Left renal cortex interstitium (tissue), 4 donors: Measurements from ENCODE around the gene PDE10A. TPM values are rescaled to one million over a fixed set of nuclear protein-coding genes. Genes with fewer than 3 reads are reported as not detected.
"Not testable (repeated sequence)": the region's sequence is repeated elsewhere in the genome, so short reads cannot be mapped to it uniquely, and the experiment has no call there.

Experiments used
- DNase-seq, 4 donors: peaks; one replicate each; pipeline ENCODE4 v3.0.0-alpha.2; 2013; ENCODE audit warnings: low read depth in 4 of 4, low spot score in 2 of 4, missing footprints in 1 of 4
- polyA plus RNA-seq, 4 donors: library from polyadenylated mRNA; unstranded; fragments of 120-200 nt; gene quantifications; one replicate each; pipeline ENCODE4 v1.2.1, GENCODE V29; 2013; ENCODE audit not compliant: insufficient read length in 4 of 4

PDE10A gene
- polyA plus RNA-seq, 4 donors: 17.2 to 32.6 (median 17.6) TPM

- no peak for DNase-seq
Observed at GRCh38 chr6:165597821-165598220, 65.2 kb downstream of the PDE10A start.

GRCh38 chr6:165594584-165595333, 68.3 kb downstream of the PDE10A start:
- no peak for DNase-seq

- not testable (repeated sequence) for DNase-seq
Observed at GRCh38 chr6:165592947-165593346, 70.1 kb downstream of the PDE10A start.

- DNase-seq: no peak
Observed at GRCh38 chr6:165588515-165588914, 74.5 kb downstream of the PDE10A start.

GRCh38 chr6:165587206-165587605, 75.8 kb downstream of the PDE10A start:
- DNase-seq: no peak

GRCh38 chr6:165586706-165587105, 76.3 kb downstream of the PDE10A start:
- no peak for DNase-seq

GRCh38 chr6:165585060-165585459, 78.0 kb downstream of the PDE10A start:
- no peak for DNase-seq

GRCh38 chr6:165584541-165584940, 78.5 kb downstream of the PDE10A start:
- no peak for DNase-seq

- DNase-seq: no peak
Observed at GRCh38 chr6:165581678-165582077, 81.4 kb downstream of the PDE10A start.

GRCh38 chr6:165580136-165580535, 82.9 kb downstream of the PDE10A start:
- DNase-seq: no peak

GRCh38 chr6:165579151-165579550, 83.9 kb downstream of the PDE10A start:
- no peak for DNase-seq

GRCh38 chr6:165577556-165577955, 85.5 kb downstream of the PDE10A start:
- DNase-seq: no peak

GRCh38 chr6:165575158-165575549, 87.9 kb downstream of the PDE10A start:
- no peak for DNase-seq

GRCh38 chr6:165574220-165575157, 88.6 kb downstream of the PDE10A start:
- DNase-seq: no peak

- DNase-seq: peak in 2 of 4 donors; percentile 18 to 46
Observed at GRCh38 chr6:165573671-165574070, 89.4 kb downstream of the PDE10A start.

- no peak for DNase-seq
Observed at GRCh38 chr6:165571721-165572132, 91.3 kb downstream of the PDE10A start.

GRCh38 chr6:165571068-165571682, 91.9 kb downstream of the PDE10A start:
- no peak for DNase-seq

GRCh38 chr6:165568326-165568725, 94.7 kb downstream of the PDE10A start:
- no peak for DNase-seq

GRCh38 chr6:165566088-165566828, 96.8 kb downstream of the PDE10A start:
- DNase-seq: no peak

- DNase-seq: no peak
Observed at GRCh38 chr6:165562421-165563090, 100.5 kb downstream of the PDE10A start.
